HCT116 (cell line): ENCODE measurements around the gene CLIP2. TPM values are rescaled to one million over a fixed set of nuclear protein-coding genes. Genes with fewer than 3 reads are reported as not detected.
"Not testable (repeated sequence)": the region's sequence is repeated elsewhere in the genome, so short reads cannot be mapped to it uniquely, and the experiment has no call there.

Experiments
- ATAC-seq: fragments of 200-7000 bp; cut with Tn5 transposase; 2 replicates; pipeline ENCODE4 v1.9.1; 2020; ENCODE audit warnings: mild to moderate bottlenecking, moderate library complexity
- BruUV-seq: library from RNA; stranded (reverse); fragments of 400-500 nt; replicated peaks from 2 replicates; lab custom pipeline; 2021; lab: Mats Ljungman, UMichigan
- CTCF ChIA-PET: fragments of 300-600 bp; sonication (Branson Sonifier 250); formaldehyde crosslinking; loops from one replicate; lab custom pipeline; 2021; ENCODE audit warnings: antibody characterized with exemption; lab: Charles Lee
- POLR2A ChIA-PET: fragments of 300-600, 350-600 bp; sonication (Branson Sonifier 250); formaldehyde crosslinking; loops from one replicate; lab custom pipeline; 2021; ENCODE audit warnings: antibody characterized with exemption; lab: Charles Lee
- RAD21 ChIA-PET, 2 experiments: fragments of 300-600 bp; sonication (Branson Sonifier 250); formaldehyde crosslinking; loops; one replicate each; lab custom pipeline; 2023; ENCODE audit warnings: low total read pairs in 2 of 2; ENCODE audit not compliant: uncharacterized antibody in 2 of 2, unreplicated experiment in 2 of 2, low non-redundant PET in 1 of 2; lab: Charles Lee
- DNase-seq: peaks from one replicate; pipeline ENCODE4 v3.0.0-alpha.2; 2010; ENCODE audit warnings: low read depth, low spot score
- H2AFZ ChIP-seq: fragments of 200-600 bp; shearing (Covaris generic), sonication (generic); 2 replicates; pipeline ENCODE4 v1.6.1; 2017; ENCODE audit warnings: low read depth, mixed run types, mixed read lengths, antibody characterized with exemption, low read length; ENCODE audit not compliant: poor library complexity, severe bottlenecking
- H3K27ac ChIP-seq: 2 replicates; pipeline ENCODE4 v1.5.1; 2012; ENCODE audit warnings: low read depth, low read length
- H3K27me3 ChIP-seq: fragments of 200-600 bp; sonication (generic); 2 replicates; pipeline ENCODE4 v1.6.1; 2016; ENCODE audit warnings: mixed run types, low read length, mixed read lengths; ENCODE audit not compliant: insufficient read depth
- H3K36me3 ChIP-seq, 2 experiments: fragments of 200-500 bp in 1 of 2; fragments of 200-600 bp in 1 of 2; sonication (Bioruptor generic) in 1 of 2; sonication (generic) in 1 of 2; 2 replicates each; pipeline versions ENCODE4 v1.5.1 to v1.6.1; 2014 to 2016; ENCODE audit warnings: low read length in 2 of 2, inconsistent platforms in 1 of 2, mixed read lengths in 1 of 2, mixed run types in 1 of 2; ENCODE audit not compliant: insufficient read depth in 2 of 2, control insufficient read depth in 1 of 2
- H3K4me1 ChIP-seq, 2 experiments: fragments of 200-600 bp in 1 of 2; sonication (generic) in 1 of 2; 2 replicates each; pipeline versions ENCODE4 v1.5.1 to v1.6.1; 2012 to 2017; ENCODE audit warnings: low read length in 2 of 2, inconsistent platforms in 1 of 2, mild to moderate bottlenecking in 1 of 2, mixed read lengths in 1 of 2, mixed run types in 1 of 2, moderate library complexity in 1 of 2; ENCODE audit not compliant: insufficient read depth in 2 of 2, control insufficient read depth in 1 of 2
- H3K4me2 ChIP-seq: fragments of 200-600 bp; sonication (generic); 2 replicates; pipeline ENCODE4 v1.6.1; 2017; ENCODE audit warnings: mixed run types, low read length, mixed read lengths
- H3K4me3 ChIP-seq, 2 experiments: fragments of 200-600 bp in 1 of 2; sonication (generic) in 1 of 2; replicated peaks in 1 of 2; 2 replicates each; pipeline ENCODE4 v1.5.1; 2011 to 2016; ENCODE audit warnings: low read length in 2 of 2, control low read depth in 1 of 2, low read depth in 1 of 2, mild to moderate bottlenecking in 1 of 2, mixed read lengths in 1 of 2, mixed run types in 1 of 2
- H3K79me2 ChIP-seq: fragments of 200-600 bp; sonication (generic); 2 replicates; pipeline ENCODE4 v1.6.1; 2017; ENCODE audit warnings: mild to moderate bottlenecking, mixed run types, low read length, moderate library complexity, mixed read lengths; ENCODE audit not compliant: insufficient read depth
- H3K9ac ChIP-seq: fragments of 200-600 bp; sonication (generic); 2 replicates; pipeline ENCODE4 v1.6.1; 2016; ENCODE audit warnings: low read length, mixed read lengths
- H3K9me2 ChIP-seq: fragments of 200-600 bp; sonication (generic), shearing (Covaris generic); 2 replicates; pipeline ENCODE4 v1.6.1; 2017; ENCODE audit warnings: mixed run types, mild to moderate bottlenecking, moderate library complexity; ENCODE audit not compliant: insufficient read depth
- H3K9me3 ChIP-seq, 2 experiments: fragments of 200-500 bp in 1 of 2; fragments of 200-600 bp in 1 of 2; sonication (Bioruptor generic) in 1 of 2; sonication (generic) in 1 of 2; 2 replicates each; pipeline ENCODE4 v1.6.1; 2014 to 2017; ENCODE audit warnings: low read length in 2 of 2, mixed read lengths in 2 of 2, inconsistent platforms in 1 of 2, low read depth in 1 of 2, mild to moderate bottlenecking in 1 of 2, mixed run types in 1 of 2, moderate library complexity in 1 of 2; ENCODE audit not compliant: control insufficient read depth in 1 of 2, insufficient read depth in 1 of 2
- H4K20me1 ChIP-seq: fragments of 200-600 bp; sonication (generic), shearing (Covaris generic); 2 replicates; pipeline ENCODE4 v1.6.1; 2017; ENCODE audit warnings: mixed run types, mild to moderate bottlenecking, moderate library complexity; ENCODE audit not compliant: insufficient read depth
- ATF3 ChIP-seq: IDR thresholded peaks from 2 replicates; pipeline ENCODE4 v1.6.1; 2012
- CTCF ChIP-seq, 3 experiments: fragments of 200-600 bp in 1 of 3; sonication (generic) in 1 of 3; IDR thresholded peaks in 2 of 3; conservative IDR thresholded peaks in 1 of 3; 2 replicates each; pipeline ENCODE4 v1.5.1; 2012 to 2017; ENCODE audit warnings: low read depth in 2 of 3, low read length in 2 of 3, antibody characterized with exemption in 1 of 3, borderline replicate concordance in 1 of 3, control low read depth in 1 of 3, mild to moderate bottlenecking in 1 of 3, mixed read lengths in 1 of 3, mixed run types in 1 of 3, moderate library complexity in 1 of 3; ENCODE audit not compliant: insufficient read depth in 1 of 3
- FOSL1 ChIP-seq: IDR thresholded peaks from 2 replicates; pipeline ENCODE4 v1.6.1; 2012; ENCODE audit warnings: low read depth
- JUND ChIP-seq: IDR thresholded peaks from 2 replicates; pipeline ENCODE4 v1.6.1; 2012
- SP1 ChIP-seq: IDR thresholded peaks from 2 replicates; pipeline ENCODE4 v1.6.1; 2012; ENCODE audit warnings: low read depth
- TCF7L2 ChIP-seq: IDR thresholded peaks from 2 replicates; pipeline ENCODE4 v1.7.0; 2011; ENCODE audit warnings: borderline replicate concordance, inconsistent platforms; ENCODE audit not compliant: insufficient read depth, insufficient read length; ENCODE audit errors: extremely low read depth
- ZBTB33 ChIP-seq: IDR thresholded peaks from 2 replicates; pipeline ENCODE4 v1.6.1; 2011; ENCODE audit warnings: mild to moderate bottlenecking, low read length, moderate library complexity; ENCODE audit not compliant: insufficient replicate concordance; ENCODE audit errors: extremely low read depth
- intact Hi-C: fragments of 100-400 bp; cut with micrococcal nuclease; formaldehyde crosslinking; loops from 2 replicates; pipeline ENCODE4 v1.10.0; 2022
- total RNA-seq: library from RNA; stranded (reverse); gene quantifications from one replicate; pipeline ENCODE4 v1.2.1, GENCODE V29; 2021; ENCODE audit not compliant: unreplicated experiment

Gene CLIP2
- total RNA-seq, 1 experiment from 2014 or later = 40.1 TPM

- H3K4me1 ChIP-seq = peaks cover 12 to 15% of the 10 kb centered on the region in 2 experiments
- H3K79me2 ChIP-seq, H4K20me1 ChIP-seq, BruUV-seq, intact Hi-C loops, H3K4me2 ChIP-seq, H3K9me2 ChIP-seq, H3K9me3 ChIP-seq, H3K4me3 ChIP-seq, POLR2A ChIA-PET, H3K27ac ChIP-seq, RAD21 ChIA-PET, H2AFZ ChIP-seq, H3K27me3 ChIP-seq, ATAC-seq, H3K9ac ChIP-seq, DNase-seq, CTCF ChIA-PET, H3K36me3 ChIP-seq: not testable (repeated sequence)
Measured at GRCh38 chr7:74339648-74340047, 50.4 kb downstream of the CLIP2 start.

- RAD21 ChIA-PET = no interaction called here
- no TSS peak for BruUV-seq
- Histone ChIP-seq H3K9me2 (no peaks in the 10 kb centered on the region), H3K4me1 (peaks cover 15 to 33% of the 10 kb centered on the region in 2 experiments), H3K9ac (0 out of 2 replicates have a peak overlapping the region, but pooled peaks have one; percentile 11), H3K4me3 (no peak overlapping the region), H3K27me3 (no peaks in the 10 kb centered on the region), H3K4me2 (peak overlapping the region; percentile 52), H3K9me3 (no peaks in the 10 kb centered on the region), H3K27ac (no peak overlapping the region), H3K79me2 (no peaks in the 10 kb centered on the region; the same call in 1 of the 2 replicates), H3K36me3 (peaks cover 0 to 5% of the 10 kb centered on the region in 2 experiments; a peak in 1 of 4 replicates), H2AFZ (no peak overlapping the region), H4K20me1 (no peaks in the 10 kb centered on the region)
- TF ChIP-seq FOSL1 (peak; percentile 85), SP1 (peak; percentile 43; the same call in 1 of the 2 replicates), TCF7L2 (no peak), ATF3 (0 out of 2 replicates have a peak, but pooled peaks have one; percentile 22), ZBTB33 (no peak), JUND (peak; percentile 85), CTCF (IDR thresholded peaks at IDR 0.05 in 2 of 3, conservative IDR thresholded peaks at IDR 0.05 in 1 of 3; ENCODE audit: borderline replicate concordance in 1 of 3, insufficient read depth in 1 of 3, low read depth in 2 of 3, low read length in 2 of 3) (no peak)
- intact Hi-C loops = no loop called here
- POLR2A ChIA-PET = no interaction called here
- ATAC-seq (peak; percentile 90), DNase-seq (peak; percentile 38)
- CTCF ChIA-PET = interaction anchor here (1.4 kb wide), 1 partner anchor 57 kb away, joined by 5 read pairs; no protein-coding TSS in a partner anchor
Measured at GRCh38 chr7:74343281-74344131, 54.3 kb downstream of the CLIP2 start.
